Parathyroid adenoma (tissue), 2 donors: ENCODE data around the gene HOXA2.
A peak's percentile ranks its signal among the peaks of the same experiment; 100 is the strongest.

ENCODE experiments used
- H2AFZ ChIP-seq: fragments of 300-600 bp; sonication (generic); one replicate; pipeline ENCODE4 v1.7.0; 2017; ENCODE audit warnings: antibody characterized with exemption, mild to moderate bottlenecking
- H3K27ac ChIP-seq: fragments of 300-600 bp; sonication (generic); one replicate; pipeline ENCODE4 v1.7.0; 2017
- H3K27me3 ChIP-seq: fragments of 300-600 bp; sonication (generic); one replicate; pipeline ENCODE4 v1.7.0; 2017; ENCODE audit warnings: low read length; ENCODE audit not compliant: control insufficient read depth, insufficient read depth
- H3K36me3 ChIP-seq: fragments of 300-600 bp; sonication (generic); one replicate; pipeline ENCODE4 v1.7.0; 2017; ENCODE audit warnings: low read length; ENCODE audit not compliant: control insufficient read depth, insufficient read depth
- H3K4me1 ChIP-seq: fragments of 300-600 bp; sonication (generic); one replicate; pipeline ENCODE4 v1.7.0; 2017; ENCODE audit warnings: control low read depth
- H3K4me2 ChIP-seq: fragments of 300-600 bp; sonication (generic); one replicate; pipeline ENCODE4 v1.7.0; 2017; ENCODE audit warnings: low read length
- H3K4me3 ChIP-seq: fragments of 300-600 bp; sonication (generic); one replicate; pipeline ENCODE4 v1.7.0; 2017; ENCODE audit warnings: low read depth, low read length
- H3K79me2 ChIP-seq: fragments of 300-600 bp; sonication (generic); one replicate; pipeline ENCODE4 v1.7.0; 2017; ENCODE audit warnings: control low read depth
- H3K9ac ChIP-seq: fragments of 300-600 bp; sonication (generic); one replicate; pipeline ENCODE4 v1.7.0; 2017; ENCODE audit warnings: mild to moderate bottlenecking
- H3K9me3 ChIP-seq: fragments of 300-600 bp; sonication (generic); one replicate; pipeline ENCODE4 v1.7.0; 2017; ENCODE audit warnings: low read length; ENCODE audit not compliant: control insufficient read depth
- TF ChIP-seq, protein P1 (sequence below): fragments of 300-600 bp; sonication (generic); IDR thresholded peaks from one replicate; pipeline ENCODE4 v1.7.0; 2017; ENCODE audit warnings: antibody characterized with exemption, mild to moderate bottlenecking
- donor health status: primary hyperparathyroidism.

Gene HOXA2

DNA sequence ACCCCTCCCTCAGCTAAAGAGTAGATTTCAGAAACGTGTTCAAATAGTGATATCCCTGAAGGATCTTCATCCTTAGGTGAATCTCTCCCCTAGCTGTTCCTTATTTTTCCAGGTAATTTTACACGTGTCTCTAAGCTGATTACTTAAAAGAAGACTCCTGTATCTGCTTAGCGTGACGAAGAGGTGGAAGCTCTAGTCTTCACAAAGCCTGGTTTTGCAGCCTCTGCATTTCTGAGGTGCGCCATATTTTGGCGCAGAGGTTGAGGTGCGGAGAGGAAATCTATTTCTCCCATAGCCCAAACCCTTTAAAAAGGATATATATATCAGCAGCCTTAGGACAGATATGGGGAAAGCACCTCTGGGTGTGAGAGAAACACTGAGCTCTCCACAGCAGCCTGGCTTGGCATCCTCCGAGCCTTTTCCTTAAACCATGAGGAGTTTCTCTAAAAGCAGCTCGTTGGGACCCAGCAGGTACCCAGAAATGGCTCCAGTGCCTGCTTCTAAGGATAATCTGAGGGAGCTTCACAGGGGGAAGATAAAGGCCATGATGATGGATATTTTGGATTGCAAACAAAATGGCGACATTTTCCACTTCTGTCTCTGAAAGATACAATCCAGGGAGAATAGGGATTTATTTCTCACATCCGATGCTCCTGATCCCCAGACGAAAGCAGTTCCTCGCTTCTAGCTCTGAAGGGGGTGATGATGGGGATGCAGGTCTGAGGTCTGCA lies 3.0 kb upstream of the HOXA2 start:
- peak overlapping the region; percentile 97 for H3K4me3 ChIP-seq
- H3K4me1 ChIP-seq: no peaks in the 10 kb centered on the region
- no peaks in the 10 kb centered on the region for H3K36me3 ChIP-seq
- no peaks in the 10 kb centered on the region for H3K79me2 ChIP-seq
- TF ChIP-seq, protein P1, sequence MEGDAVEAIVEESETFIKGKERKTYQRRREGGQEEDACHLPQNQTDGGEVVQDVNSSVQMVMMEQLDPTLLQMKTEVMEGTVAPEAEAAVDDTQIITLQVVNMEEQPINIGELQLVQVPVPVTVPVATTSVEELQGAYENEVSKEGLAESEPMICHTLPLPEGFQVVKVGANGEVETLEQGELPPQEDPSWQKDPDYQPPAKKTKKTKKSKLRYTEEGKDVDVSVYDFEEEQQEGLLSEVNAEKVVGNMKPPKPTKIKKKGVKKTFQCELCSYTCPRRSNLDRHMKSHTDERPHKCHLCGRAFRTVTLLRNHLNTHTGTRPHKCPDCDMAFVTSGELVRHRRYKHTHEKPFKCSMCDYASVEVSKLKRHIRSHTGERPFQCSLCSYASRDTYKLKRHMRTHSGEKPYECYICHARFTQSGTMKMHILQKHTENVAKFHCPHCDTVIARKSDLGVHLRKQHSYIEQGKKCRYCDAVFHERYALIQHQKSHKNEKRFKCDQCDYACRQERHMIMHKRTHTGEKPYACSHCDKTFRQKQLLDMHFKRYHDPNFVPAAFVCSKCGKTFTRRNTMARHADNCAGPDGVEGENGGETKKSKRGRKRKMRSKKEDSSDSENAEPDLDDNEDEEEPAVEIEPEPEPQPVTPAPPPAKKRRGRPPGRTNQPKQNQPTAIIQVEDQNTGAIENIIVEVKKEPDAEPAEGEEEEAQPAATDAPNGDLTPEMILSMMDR: no peak
- H2AFZ ChIP-seq: no peak overlapping the region
- H3K27ac ChIP-seq: peak overlapping the region; percentile 17
- peak overlapping the region; percentile 86 for H3K4me2 ChIP-seq
- no peak overlapping the region for H3K9ac ChIP-seq
- H3K27me3 ChIP-seq: no peaks in the 10 kb centered on the region
- H3K9me3 ChIP-seq: no peaks in the 10 kb centered on the region

DNA sequence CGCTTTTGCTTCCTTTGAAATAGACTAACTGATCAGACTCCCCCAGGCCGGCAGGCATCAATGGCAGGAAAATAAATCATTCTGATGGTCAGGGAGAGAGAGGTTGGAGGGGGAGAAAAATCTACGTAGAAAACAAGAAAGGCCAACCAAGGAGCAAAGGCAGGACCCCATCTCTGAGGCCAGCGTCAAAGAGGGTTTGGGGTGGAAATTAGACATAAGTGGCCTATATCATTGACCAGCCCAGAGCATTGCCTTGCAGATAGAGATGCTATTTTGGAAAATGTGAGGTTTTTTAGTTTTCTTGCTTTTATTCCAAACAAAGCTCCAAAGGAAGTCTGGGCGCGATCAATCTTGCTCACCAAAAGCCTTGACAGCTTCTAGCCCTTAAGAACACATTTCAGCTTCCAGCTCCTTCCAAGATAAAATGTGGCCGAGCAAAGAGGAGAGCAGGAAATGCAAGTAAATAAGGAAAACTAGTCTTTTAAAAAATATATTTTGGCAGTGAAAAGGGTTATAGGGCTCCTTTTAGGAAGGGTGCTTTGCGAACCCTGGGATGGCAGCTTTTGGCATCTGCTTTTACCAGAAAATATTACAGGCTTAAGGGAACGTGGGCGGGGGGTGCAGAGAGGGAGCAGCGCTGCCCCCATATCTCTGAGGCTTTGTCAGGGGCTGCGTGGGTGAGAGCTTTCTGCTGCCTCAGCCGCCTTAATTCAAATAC lies 2.0 kb upstream of the HOXA2 start:
- peak overlapping the region; percentile 53 for H3K27ac ChIP-seq
- H3K9me3 ChIP-seq: no peaks in the 10 kb centered on the region
- H3K79me2 ChIP-seq: no peaks in the 10 kb centered on the region
- H3K4me1 ChIP-seq: no peaks in the 10 kb centered on the region
- peak overlapping the region; percentile 97 for H3K4me3 ChIP-seq
- H3K36me3 ChIP-seq: no peaks in the 10 kb centered on the region
- no peak overlapping the region for H3K9ac ChIP-seq
- peak overlapping the region; percentile 86 for H3K4me2 ChIP-seq
- no peak overlapping the region for H2AFZ ChIP-seq
- TF ChIP-seq, protein P1: no peak
- H3K27me3 ChIP-seq: no peaks in the 10 kb centered on the region

DNA sequence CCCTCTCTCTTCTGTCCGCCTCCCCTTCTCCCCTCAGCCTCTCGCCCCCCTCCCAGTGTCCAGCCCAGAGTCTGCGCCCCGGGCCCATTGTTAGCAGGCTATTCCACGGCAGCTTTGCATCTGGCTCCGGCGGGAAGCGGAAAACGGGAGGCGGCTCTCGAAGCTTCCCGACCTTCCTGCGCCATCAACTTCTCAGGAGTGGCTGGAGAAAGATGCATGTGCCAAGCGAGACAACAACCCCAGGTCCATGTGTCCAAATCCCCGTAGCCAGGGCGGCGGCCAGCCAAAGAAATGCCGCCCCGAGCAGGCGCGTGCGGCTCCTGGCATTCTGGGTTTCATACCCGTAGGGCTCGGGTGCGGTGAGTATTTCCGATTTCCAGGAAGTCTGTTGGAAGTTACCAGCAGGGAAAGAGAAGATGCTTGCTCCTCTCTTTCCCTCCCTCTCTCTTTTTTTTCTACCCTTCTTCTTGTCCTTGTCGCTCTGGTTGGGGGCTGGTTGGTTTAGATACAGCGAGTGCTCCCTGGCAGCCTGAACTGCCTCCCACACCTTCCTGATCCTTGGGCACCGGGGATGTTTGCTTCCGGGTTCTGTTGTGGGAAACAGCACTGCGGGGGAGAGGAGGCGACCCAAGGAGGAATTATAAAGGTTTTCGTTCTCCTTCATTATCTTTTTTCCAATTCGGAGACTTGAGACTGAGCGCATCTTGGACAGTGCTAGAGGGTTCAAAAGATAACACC lies 1.2 kb upstream of the HOXA2 start:
- H3K4me1 ChIP-seq: no peaks in the 10 kb centered on the region
- H3K36me3 ChIP-seq: no peaks in the 10 kb centered on the region
- H3K4me3 ChIP-seq: peak overlapping the region; percentile 97
- peak overlapping the region; percentile 86 for H3K4me2 ChIP-seq
- no peak overlapping the region for H3K9ac ChIP-seq
- no peaks in the 10 kb centered on the region for H3K79me2 ChIP-seq
- H3K27me3 ChIP-seq: no peaks in the 10 kb centered on the region
- H3K9me3 ChIP-seq: no peaks in the 10 kb centered on the region
- TF ChIP-seq, protein P1: no peak
- H2AFZ ChIP-seq: no peak overlapping the region
- peak overlapping the region; percentile 53 for H3K27ac ChIP-seq

DNA sequence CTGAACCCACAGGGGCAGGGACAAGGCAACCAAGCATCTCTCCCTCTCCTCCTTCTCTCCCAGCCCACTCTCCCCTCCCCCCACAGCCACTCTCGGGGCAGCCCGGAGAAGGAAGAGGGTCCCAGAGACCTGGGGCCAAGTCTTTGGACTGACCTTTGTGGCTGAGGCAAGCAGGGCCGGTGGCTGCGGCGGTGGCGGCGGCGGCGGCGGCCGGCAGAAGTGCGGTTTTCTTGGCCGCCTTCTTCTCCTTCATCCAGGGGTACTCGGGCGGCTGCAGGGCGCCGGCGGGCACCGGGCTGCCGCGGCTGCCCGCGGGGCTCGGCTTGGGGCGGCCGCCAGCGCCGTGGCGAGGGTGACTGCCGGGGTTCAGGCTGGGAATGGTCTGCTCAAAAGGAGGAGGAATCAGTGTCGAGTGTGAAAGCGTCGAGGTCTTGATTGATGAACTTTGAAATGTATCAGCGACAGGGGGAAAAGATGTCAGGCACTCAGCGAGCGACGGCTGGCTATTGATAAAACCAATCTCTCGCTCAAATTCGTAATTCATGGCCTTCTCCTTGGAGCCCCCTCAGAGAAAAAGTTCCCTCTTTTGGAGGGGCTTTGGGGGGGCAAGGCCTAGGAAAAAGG lies 414 bp downstream of the HOXA2 start:
- no peak overlapping the region for H2AFZ ChIP-seq
- no peaks in the 10 kb centered on the region for H3K36me3 ChIP-seq
- H3K9me3 ChIP-seq: no peaks in the 10 kb centered on the region
- H3K27ac ChIP-seq: peak overlapping the region; percentile 53
- H3K79me2 ChIP-seq: no peaks in the 10 kb centered on the region
- no peak overlapping the region for H3K9ac ChIP-seq
- peak overlapping the region; percentile 86 for H3K4me2 ChIP-seq
- H3K27me3 ChIP-seq: no peaks in the 10 kb centered on the region
- peak overlapping the region; percentile 97 for H3K4me3 ChIP-seq
- TF ChIP-seq, protein P1: no peak
- no peaks in the 10 kb centered on the region for H3K4me1 ChIP-seq
